ENCODE results near the gene ARRB1. TPM values are rescaled to one million over a fixed set of nuclear protein-coding genes. Genes with fewer than 3 reads are reported as not detected.

ARRB1 gene
- total and polyA plus RNA-seq, 2 of the 13 experiments (the other 11 are each of a cell fraction or from before 2014, with no cell fraction given) = 22.5 to 35.7 TPM

DNA sequence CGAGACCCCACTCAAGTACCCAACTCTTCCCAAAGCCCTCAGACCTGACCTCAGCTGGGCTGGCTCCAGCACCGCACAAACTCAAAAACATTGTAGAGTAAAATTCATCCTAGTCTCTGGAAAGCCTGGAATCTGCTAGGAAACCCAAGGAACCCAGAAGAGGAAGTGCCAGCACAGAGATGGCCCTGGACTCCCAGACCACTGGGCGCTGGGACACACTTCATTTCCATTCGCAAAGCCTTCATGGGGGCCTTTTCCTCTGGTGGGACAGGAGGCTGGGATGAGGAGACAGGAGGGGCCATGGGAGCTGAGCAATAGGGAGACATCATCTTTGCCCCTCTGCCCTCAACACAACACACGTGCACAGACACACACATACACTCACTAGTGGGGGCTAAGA, 30.8 kb downstream of the ARRB1 start:
- Histone ChIP-seq H3K4me3 (replicated peaks in 1 of 3; ENCODE audit: insufficient read depth in 1 of 3, low read depth in 2 of 3, low read length in 3 of 3) (no peak overlapping the region), H3K27ac (ENCODE audit: extremely low read length, insufficient read depth, low read length) (no peak overlapping the region), H2AFZ (ENCODE audit: low read length) (no peak overlapping the region), H4K20me1 (ENCODE audit: insufficient read depth, low read length) (peaks cover 25% of the 10 kb centered on the region; the same call in 1 of the 2 replicates), H3K36me3 (replicated peaks in 1 of 2; ENCODE audit: control insufficient read depth in 1 of 2, insufficient read depth in 2 of 2, low read length in 2 of 2) (peaks cover 0 to 5% of the 10 kb centered on the region in 2 experiments; a peak in 2 of 5 replicates), H3K9ac (ENCODE audit: insufficient read depth, low read depth, low read length) (no peak overlapping the region), H3K4me2 (ENCODE audit: low read depth, low read length) (no peak overlapping the region), H3K4me1 (ENCODE audit: insufficient read depth, low read length) (peaks cover 56% of the 10 kb centered on the region), H3K79me2 (ENCODE audit: insufficient read depth, low read length) (peaks cover 24% of the 10 kb centered on the region), H3K27me3 (ENCODE audit: control insufficient read depth in 1 of 2, insufficient read depth in 2 of 2, low read length in 2 of 2) (no peaks in the 10 kb centered on the region), H3K9me3 (ENCODE audit: low read length) (no peaks in the 10 kb centered on the region)
- no peak for ATAC-seq
- FAIRE-seq = no peak
- no peak for DNase-seq (ENCODE audit: low spot score)
- ChIA-PET CTCF (ENCODE audit: low intra/inter-chr PET ratio, low total read pairs) (no interaction called here), POLR2A (no interaction called here)
- TF ChIP-seq IRF1 (CRISPR knock-in tag; IDR thresholded peaks at IDR 0.05; ENCODE audit: low read depth) (no peak), YEATS2 (CRISPR knock-in tag; IDR thresholded peaks at IDR 0.05; ENCODE audit: borderline replicate concordance) (no peak), ZNF749 (CRISPR knock-in tag; IDR thresholded peaks at IDR 0.05; ENCODE audit: borderline replicate concordance) (no peak), TBX3 (IDR thresholded peaks at IDR 0.05; ENCODE audit: borderline replicate concordance) (no peak), PRDM4 (CRISPR knock-in tag; IDR thresholded peaks at IDR 0.05; ENCODE audit: borderline replicate concordance) (no peak), ZNF766 (CRISPR knock-in tag; IDR thresholded peaks at IDR 0.05; ENCODE audit: borderline replicate concordance) (no peak)
- TF ChIP-seq, protein P1, sequence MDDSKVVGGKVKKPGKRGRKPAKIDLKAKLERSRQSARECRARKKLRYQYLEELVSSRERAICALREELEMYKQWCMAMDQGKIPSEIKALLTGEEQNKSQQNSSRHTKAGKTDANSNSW (CRISPR knock-in tag; IDR thresholded peaks at IDR 0.05; ENCODE audit: borderline replicate concordance) = no peak
- 91% methylated on average over 5 of the region's 5 CpGs for WGBS (ENCODE audit: low lambda C conversion rate)
- no TSS peak for BruUV-seq (replicated peaks)
- in situ Hi-C loops (cut with HindIII; ENCODE audit: extremely low pct_ligation_motif_present, low pct_unique_long_range_greater_than_20kb) (no loop called here), intact Hi-C loops (cut with micrococcal nuclease; ENCODE audit: unreplicated experiment) (no loop called here)
